Measurements from ENCODE around the gene DYNLT4. TPM values are rescaled to one million over a fixed set of nuclear protein-coding genes. Genes with fewer than 3 reads are reported as not detected.
"Not testable (repeated sequence)": the region's sequence is repeated elsewhere in the genome, so short reads cannot be mapped to it uniquely, and the experiment has no call there.

Gene DYNLT4
- total RNA-seq, 1 experiment from 2014 or later, result not detected

DNA sequence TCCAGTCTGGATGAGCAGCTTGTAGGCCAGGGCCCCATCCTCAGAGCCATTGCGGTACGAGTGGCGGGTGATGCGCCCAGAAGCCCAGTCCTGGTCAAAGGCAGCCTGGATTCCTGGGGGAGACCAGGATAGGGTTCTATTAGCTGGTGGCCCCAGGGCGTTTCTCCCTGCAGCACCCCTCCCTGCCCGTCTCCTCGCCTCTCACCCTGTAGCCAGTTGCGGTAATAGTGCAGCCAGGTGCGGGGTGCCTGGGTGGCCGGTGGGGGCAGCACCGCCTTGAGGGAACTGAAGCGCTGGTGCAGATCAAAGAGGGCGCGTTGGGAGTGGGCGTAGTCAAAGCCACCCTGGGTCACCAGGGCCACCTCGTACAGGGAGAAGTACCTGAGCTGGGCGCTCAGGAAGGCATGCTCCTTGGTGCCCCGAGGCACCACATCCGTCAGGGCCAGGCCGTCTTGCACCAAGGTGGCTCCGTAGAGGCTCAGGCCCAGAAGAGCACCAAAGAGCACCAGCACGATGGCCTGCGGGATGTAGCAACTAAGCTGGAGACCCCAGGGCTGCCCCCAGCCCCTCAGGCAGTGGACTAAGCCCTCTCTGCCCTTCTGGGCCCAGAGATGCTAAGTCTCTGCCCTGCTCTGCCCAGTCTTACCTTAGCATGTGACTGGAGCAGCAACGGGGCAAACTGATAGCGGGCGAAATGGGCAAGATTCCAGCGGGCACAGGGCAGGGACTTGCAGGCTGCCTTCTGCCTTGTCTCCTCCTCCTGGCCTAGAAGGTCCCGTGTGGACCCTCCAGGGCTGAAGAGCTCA lies 20.2 kb upstream of the DYNLT4 start:
- ATAC-seq (no peak), DNase-seq (ENCODE audit: low read depth, low spot score) (no peak)
- H3K36me3 ChIP-seq (ENCODE audit: control insufficient read depth, insufficient read depth, low read length), result no peaks in the 10 kb centered on the region
- H3K4me1 ChIP-seq (ENCODE audit: control insufficient read depth, insufficient read depth, low read length), result no peaks in the 10 kb centered on the region
- POLR2A ChIA-PET, result interaction anchor here (0.6 kb wide), 2 partner anchors 97 to 1532 kb away, joined by 3 read pairs; partner anchors contain the start of gene RNU5D-1
- CTCF ChIA-PET, result no interaction called here
- H3K9me3 ChIP-seq (ENCODE audit: control insufficient read depth, insufficient read depth, low read depth, low read length), result no peaks in the 10 kb centered on the region
- in situ Hi-C loops (cut with HindIII; ENCODE audit: low pct_unique_long_range_greater_than_20kb, low sequenced_read_pairs) (no loop called here), intact Hi-C loops (cut with micrococcal nuclease; ENCODE audit: unreplicated experiment) (no loop called here)
- no peaks in the 10 kb centered on the region for H3K27me3 ChIP-seq (ENCODE audit: control insufficient read depth, insufficient read depth, low read length)
- TF ChIP-seq POLR2AphosphoS5 (IDR thresholded peaks at IDR 0.05; ENCODE audit: low read depth, low read length) (no peak), TCF7L2 (IDR thresholded peaks at IDR 0.05; ENCODE audit: low read depth, low read length) (no peak), SIN3A (IDR thresholded peaks at IDR 0.05; ENCODE audit: borderline replicate concordance, insufficient read depth, low read depth, low read length) (no peak)
- TF ChIP-seq, protein P1, sequence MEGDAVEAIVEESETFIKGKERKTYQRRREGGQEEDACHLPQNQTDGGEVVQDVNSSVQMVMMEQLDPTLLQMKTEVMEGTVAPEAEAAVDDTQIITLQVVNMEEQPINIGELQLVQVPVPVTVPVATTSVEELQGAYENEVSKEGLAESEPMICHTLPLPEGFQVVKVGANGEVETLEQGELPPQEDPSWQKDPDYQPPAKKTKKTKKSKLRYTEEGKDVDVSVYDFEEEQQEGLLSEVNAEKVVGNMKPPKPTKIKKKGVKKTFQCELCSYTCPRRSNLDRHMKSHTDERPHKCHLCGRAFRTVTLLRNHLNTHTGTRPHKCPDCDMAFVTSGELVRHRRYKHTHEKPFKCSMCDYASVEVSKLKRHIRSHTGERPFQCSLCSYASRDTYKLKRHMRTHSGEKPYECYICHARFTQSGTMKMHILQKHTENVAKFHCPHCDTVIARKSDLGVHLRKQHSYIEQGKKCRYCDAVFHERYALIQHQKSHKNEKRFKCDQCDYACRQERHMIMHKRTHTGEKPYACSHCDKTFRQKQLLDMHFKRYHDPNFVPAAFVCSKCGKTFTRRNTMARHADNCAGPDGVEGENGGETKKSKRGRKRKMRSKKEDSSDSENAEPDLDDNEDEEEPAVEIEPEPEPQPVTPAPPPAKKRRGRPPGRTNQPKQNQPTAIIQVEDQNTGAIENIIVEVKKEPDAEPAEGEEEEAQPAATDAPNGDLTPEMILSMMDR (IDR thresholded peaks at IDR 0.05), result no peak
- TF ChIP-seq, protein P2, sequence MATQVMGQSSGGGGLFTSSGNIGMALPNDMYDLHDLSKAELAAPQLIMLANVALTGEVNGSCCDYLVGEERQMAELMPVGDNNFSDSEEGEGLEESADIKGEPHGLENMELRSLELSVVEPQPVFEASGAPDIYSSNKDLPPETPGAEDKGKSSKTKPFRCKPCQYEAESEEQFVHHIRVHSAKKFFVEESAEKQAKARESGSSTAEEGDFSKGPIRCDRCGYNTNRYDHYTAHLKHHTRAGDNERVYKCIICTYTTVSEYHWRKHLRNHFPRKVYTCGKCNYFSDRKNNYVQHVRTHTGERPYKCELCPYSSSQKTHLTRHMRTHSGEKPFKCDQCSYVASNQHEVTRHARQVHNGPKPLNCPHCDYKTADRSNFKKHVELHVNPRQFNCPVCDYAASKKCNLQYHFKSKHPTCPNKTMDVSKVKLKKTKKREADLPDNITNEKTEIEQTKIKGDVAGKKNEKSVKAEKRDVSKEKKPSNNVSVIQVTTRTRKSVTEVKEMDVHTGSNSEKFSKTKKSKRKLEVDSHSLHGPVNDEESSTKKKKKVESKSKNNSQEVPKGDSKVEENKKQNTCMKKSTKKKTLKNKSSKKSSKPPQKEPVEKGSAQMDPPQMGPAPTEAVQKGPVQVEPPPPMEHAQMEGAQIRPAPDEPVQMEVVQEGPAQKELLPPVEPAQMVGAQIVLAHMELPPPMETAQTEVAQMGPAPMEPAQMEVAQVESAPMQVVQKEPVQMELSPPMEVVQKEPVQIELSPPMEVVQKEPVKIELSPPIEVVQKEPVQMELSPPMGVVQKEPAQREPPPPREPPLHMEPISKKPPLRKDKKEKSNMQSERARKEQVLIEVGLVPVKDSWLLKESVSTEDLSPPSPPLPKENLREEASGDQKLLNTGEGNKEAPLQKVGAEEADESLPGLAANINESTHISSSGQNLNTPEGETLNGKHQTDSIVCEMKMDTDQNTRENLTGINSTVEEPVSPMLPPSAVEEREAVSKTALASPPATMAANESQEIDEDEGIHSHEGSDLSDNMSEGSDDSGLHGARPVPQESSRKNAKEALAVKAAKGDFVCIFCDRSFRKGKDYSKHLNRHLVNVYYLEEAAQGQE (IDR thresholded peaks at IDR 0.05; ENCODE audit: insufficient read depth in 1 of 2, low read depth in 2 of 2, low read length in 1 of 2), result no peak
- no TSS peak for BruUV-seq (replicated peaks)
- H3K4me3 ChIP-seq (ENCODE audit: low read depth in 2 of 2, low read length in 2 of 2), result no peak overlapping the region
- H3K27ac ChIP-seq (ENCODE audit: low read length), result no peak overlapping the region

DNA sequence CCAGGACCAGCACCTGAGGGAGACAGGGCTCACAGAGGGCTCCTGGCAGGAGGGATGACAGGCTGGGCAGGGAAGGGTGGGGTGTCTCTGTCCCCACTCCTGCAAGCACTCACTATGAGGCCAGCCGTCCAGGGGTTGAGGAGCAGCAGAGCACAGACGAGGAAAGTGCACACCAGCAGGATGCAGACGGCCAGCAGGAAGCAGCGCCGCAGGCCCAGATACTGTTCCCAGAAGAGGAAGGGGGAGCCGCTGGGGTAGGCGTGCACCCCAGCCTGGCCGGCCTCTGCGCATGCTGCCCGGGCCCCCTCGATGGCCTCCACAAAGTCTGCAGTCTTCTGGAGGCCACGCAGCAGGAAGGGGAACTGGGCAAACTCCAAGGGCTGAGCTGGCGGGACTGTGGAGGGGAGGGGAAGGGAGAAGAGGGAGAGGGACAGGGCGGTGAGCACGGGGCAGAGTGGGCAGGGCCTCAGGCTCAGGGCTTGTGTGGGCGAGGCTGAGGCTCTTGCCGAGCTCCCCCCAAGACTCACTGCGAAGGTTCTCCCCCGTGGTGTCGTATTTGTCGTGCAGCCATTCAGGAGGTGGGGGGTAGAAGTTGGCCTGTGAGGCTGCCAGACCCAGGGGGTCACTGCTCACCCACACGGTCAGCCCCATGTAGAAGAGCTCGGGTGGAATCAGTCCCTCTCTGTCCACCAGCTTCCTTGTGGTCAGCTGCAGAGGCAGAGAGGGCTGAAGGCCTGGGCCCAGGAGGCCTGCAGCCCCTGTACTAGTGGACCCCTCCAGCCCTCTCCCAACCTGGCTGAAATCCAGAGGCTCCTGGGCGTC lies 19.4 kb upstream of the DYNLT4 start:
- no peak for TF ChIP-seq POLR2AphosphoS5 (IDR thresholded peaks at IDR 0.05; ENCODE audit: low read depth, low read length)
- TF ChIP-seq, protein P2 (IDR thresholded peaks at IDR 0.05; ENCODE audit: insufficient read depth in 1 of 2, low read depth in 2 of 2, low read length in 1 of 2), result no peak
- TF ChIP-seq, protein P1 (IDR thresholded peaks at IDR 0.05), result no peak
- no peak for TF ChIP-seq TCF7L2 (IDR thresholded peaks at IDR 0.05; ENCODE audit: low read depth, low read length)
- TF ChIP-seq SIN3A (IDR thresholded peaks at IDR 0.05; ENCODE audit: borderline replicate concordance, insufficient read depth, low read depth, low read length), result no peak
- intact Hi-C loops (cut with micrococcal nuclease; ENCODE audit: unreplicated experiment) (no loop called here), in situ Hi-C loops (cut with HindIII; ENCODE audit: low pct_unique_long_range_greater_than_20kb, low sequenced_read_pairs) (no loop called here)
- CTCF ChIA-PET, result no interaction called here
- H3K27ac ChIP-seq (ENCODE audit: low read length), result no peak overlapping the region
- H3K27me3 ChIP-seq (ENCODE audit: control insufficient read depth, insufficient read depth, low read length), result no peaks in the 10 kb centered on the region
- no TSS peak for BruUV-seq (replicated peaks)
- no peak for DNase-seq (ENCODE audit: low read depth, low spot score)
- POLR2A ChIA-PET, result interaction anchor here (0.6 kb wide), 2 partner anchors 96 to 1531 kb away, joined by 3 read pairs; partner anchors contain the start of gene RNU5D-1
- no peaks in the 10 kb centered on the region for H3K9me3 ChIP-seq (ENCODE audit: control insufficient read depth, insufficient read depth, low read depth, low read length)
- no peaks in the 10 kb centered on the region for H3K36me3 ChIP-seq (ENCODE audit: control insufficient read depth, insufficient read depth, low read length)
- no peaks in the 10 kb centered on the region for H3K4me1 ChIP-seq (ENCODE audit: control insufficient read depth, insufficient read depth, low read length)
- H3K4me3 ChIP-seq (ENCODE audit: low read depth in 2 of 2, low read length in 2 of 2), result no peak overlapping the region
- no peak for ATAC-seq

DNA sequence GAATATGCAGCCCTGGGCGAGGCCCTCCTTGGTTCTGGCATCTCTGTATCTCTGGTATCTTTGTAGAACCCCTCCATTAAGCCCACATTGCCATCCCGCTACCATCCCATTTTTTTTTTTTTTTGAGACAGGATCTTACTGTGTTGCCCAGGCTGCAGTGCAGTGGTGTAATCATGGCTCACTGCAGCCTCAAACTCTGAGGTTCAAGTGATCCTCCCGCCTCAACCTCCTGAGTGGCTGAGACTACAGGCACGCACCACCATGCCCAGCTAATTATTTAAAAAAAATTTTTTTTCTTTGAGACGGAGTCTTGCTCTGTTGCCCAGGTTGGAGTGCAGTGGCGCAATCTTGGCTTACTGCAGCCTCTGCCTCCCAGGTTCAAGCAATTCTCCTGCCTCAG lies 17.2 kb upstream of the DYNLT4 start:
- H3K36me3 ChIP-seq (ENCODE audit: control insufficient read depth, insufficient read depth, low read length); CTCF ChIA-PET; H3K4me3 ChIP-seq (ENCODE audit: low read depth in 2 of 2, low read length in 2 of 2); H3K27ac ChIP-seq (ENCODE audit: low read length); intact Hi-C loops (cut with micrococcal nuclease; ENCODE audit: unreplicated experiment); in situ Hi-C loops (cut with HindIII; ENCODE audit: low pct_unique_long_range_greater_than_20kb, low sequenced_read_pairs); H3K4me1 ChIP-seq (ENCODE audit: control insufficient read depth, insufficient read depth, low read length); BruUV-seq (replicated peaks); ATAC-seq; H3K9me3 ChIP-seq (ENCODE audit: control insufficient read depth, insufficient read depth, low read depth, low read length); H3K27me3 ChIP-seq (ENCODE audit: control insufficient read depth, insufficient read depth, low read length); DNase-seq (ENCODE audit: low read depth, low spot score): not testable (repeated sequence)
- POLR2A ChIA-PET, result interaction anchor here (0.6 kb wide), 1 partner anchor 758 kb away, joined by 3 read pairs; no protein-coding TSS in a partner anchor
